NCI-H446 treated with DMSO at 0.1 percent for 48 hours (cell line): ENCODE results near the gene BCCIP.

Experiments used
- DNase-seq: peaks from one replicate; lab custom pipeline; 2025; lab: John Stamatoyannopoulos, UW

BCCIP gene

GRCh38 chr10:125844751-125845221, 21.4 kb downstream of the BCCIP start:
- DNase-seq: no peak

GRCh38 chr10:125845617-125846016, 22.3 kb downstream of the BCCIP start:
- no peak for DNase-seq

GRCh38 chr10:125846894-125847293, 23.5 kb downstream of the BCCIP start:
- no peak for DNase-seq

GRCh38 chr10:125848371-125848770, 25.0 kb downstream of the BCCIP start:
- no peak for DNase-seq

GRCh38 chr10:125848857-125849256, 25.5 kb downstream of the BCCIP start:
- DNase-seq: no peak

- DNase-seq: no peak
These were observed 26.1 kb downstream of the BCCIP start for GRCh38 chr10:125849448-125849847.

- DNase-seq: no peak
These were observed 27.7 kb downstream of the BCCIP start for GRCh38 chr10:125850766-125851731.

- DNase-seq: no peak
These were observed 29.1 kb downstream of the BCCIP start for GRCh38 chr10:125852487-125852886.

GRCh38 chr10:125857185-125857760, 33.9 kb downstream of the BCCIP start:
- DNase-seq: no peak

- no peak for DNase-seq
These were observed 35.9 kb downstream of the BCCIP start for GRCh38 chr10:125859128-125859817.

GRCh38 chr10:125865120-125865519, 41.8 kb downstream of the BCCIP start:
- no peak for DNase-seq

GRCh38 chr10:125866421-125867029, 43.2 kb downstream of the BCCIP start:
- no peak for DNase-seq

GRCh38 chr10:125868372-125868975, 45.1 kb downstream of the BCCIP start:
- no peak for DNase-seq

GRCh38 chr10:125871338-125871737, 48.0 kb downstream of the BCCIP start:
- no peak for DNase-seq

GRCh38 chr10:125878957-125879835, 55.9 kb downstream of the BCCIP start:
- no peak for DNase-seq

- no peak for DNase-seq
These were observed 57.4 kb downstream of the BCCIP start for GRCh38 chr10:125880719-125881118.

GRCh38 chr10:125881192-125881591, 57.8 kb downstream of the BCCIP start, which contains the start of gene DHX32:
Gene DHX32 (minus strand): TSS chr10:125881292. CDS start chr10:125880824, 468 bp downstream.
- no peak for DNase-seq

- no peak for DNase-seq
These were observed 59.2 kb downstream of the BCCIP start for GRCh38 chr10:125882596-125882995.

- DNase-seq: no peak
These were observed 59.9 kb downstream of the BCCIP start for GRCh38 chr10:125883211-125883610.
